ENCODE measurements around the gene REXO1.

- no peak for TF ChIP-seq EP300 (IDR thresholded peaks at IDR 0.05)
- no peak for TF ChIP-seq JUN (IDR thresholded peaks at IDR 0.05)
- TF ChIP-seq, protein P1, sequence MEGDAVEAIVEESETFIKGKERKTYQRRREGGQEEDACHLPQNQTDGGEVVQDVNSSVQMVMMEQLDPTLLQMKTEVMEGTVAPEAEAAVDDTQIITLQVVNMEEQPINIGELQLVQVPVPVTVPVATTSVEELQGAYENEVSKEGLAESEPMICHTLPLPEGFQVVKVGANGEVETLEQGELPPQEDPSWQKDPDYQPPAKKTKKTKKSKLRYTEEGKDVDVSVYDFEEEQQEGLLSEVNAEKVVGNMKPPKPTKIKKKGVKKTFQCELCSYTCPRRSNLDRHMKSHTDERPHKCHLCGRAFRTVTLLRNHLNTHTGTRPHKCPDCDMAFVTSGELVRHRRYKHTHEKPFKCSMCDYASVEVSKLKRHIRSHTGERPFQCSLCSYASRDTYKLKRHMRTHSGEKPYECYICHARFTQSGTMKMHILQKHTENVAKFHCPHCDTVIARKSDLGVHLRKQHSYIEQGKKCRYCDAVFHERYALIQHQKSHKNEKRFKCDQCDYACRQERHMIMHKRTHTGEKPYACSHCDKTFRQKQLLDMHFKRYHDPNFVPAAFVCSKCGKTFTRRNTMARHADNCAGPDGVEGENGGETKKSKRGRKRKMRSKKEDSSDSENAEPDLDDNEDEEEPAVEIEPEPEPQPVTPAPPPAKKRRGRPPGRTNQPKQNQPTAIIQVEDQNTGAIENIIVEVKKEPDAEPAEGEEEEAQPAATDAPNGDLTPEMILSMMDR (IDR thresholded peaks at IDR 0.05): no peak
- no peak for TF ChIP-seq POLR2A (IDR thresholded peaks at IDR 0.05; ENCODE audit: low read length)
- TF ChIP-seq, protein P2, sequence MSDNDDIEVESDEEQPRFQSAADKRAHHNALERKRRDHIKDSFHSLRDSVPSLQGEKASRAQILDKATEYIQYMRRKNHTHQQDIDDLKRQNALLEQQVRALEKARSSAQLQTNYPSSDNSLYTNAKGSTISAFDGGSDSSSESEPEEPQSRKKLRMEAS (IDR thresholded peaks at IDR 0.05): no peak
- no peak for TF ChIP-seq REST (IDR thresholded peaks at IDR 0.05)
- no peak for TF ChIP-seq SMC3 (IDR thresholded peaks at IDR 0.05)
Observed at GRCh38 chr19:1860042-1860775, 11.9 kb upstream of the REXO1 start.

All from A549 (cell line).